Skeletal muscle satellite cell (primary cell): ENCODE results near the gene PRAC2.
"Not testable (repeated sequence)": the region's sequence is repeated elsewhere in the genome, so short reads cannot be mapped to it uniquely, and the experiment has no call there.

Source experiments
- H3K27me3 ChIP-seq: 2 replicates; pipeline ENCODE4 v1.7.0; 2013; ENCODE audit warnings: low read length; ENCODE audit not compliant: control insufficient read depth, insufficient read depth
- H3K36me3 ChIP-seq: 2 replicates; pipeline ENCODE4 v1.7.0; 2013; ENCODE audit warnings: mild to moderate bottlenecking, control low read depth, low read length; ENCODE audit not compliant: insufficient read depth
- H3K4me1 ChIP-seq: 2 replicates; pipeline ENCODE4 v1.7.0; 2013; ENCODE audit warnings: low read length; ENCODE audit not compliant: control insufficient read depth, insufficient read depth
- H3K4me2 ChIP-seq: 2 replicates; pipeline ENCODE4 v1.7.0; 2013; ENCODE audit warnings: mild to moderate bottlenecking, low read length
- H3K4me3 ChIP-seq: 2 replicates; pipeline ENCODE4 v1.7.0; 2013; ENCODE audit warnings: low read length
- H3K9ac ChIP-seq: 2 replicates; pipeline ENCODE4 v1.7.0; 2013; ENCODE audit warnings: mild to moderate bottlenecking, low read depth, low read length, moderate library complexity
- H3K9me3 ChIP-seq: replicated peaks from 2 replicates; pipeline ENCODE4 v1.7.0; 2013; ENCODE audit warnings: mild to moderate bottlenecking, control low read depth, low read length

PRAC2 gene

DNA sequence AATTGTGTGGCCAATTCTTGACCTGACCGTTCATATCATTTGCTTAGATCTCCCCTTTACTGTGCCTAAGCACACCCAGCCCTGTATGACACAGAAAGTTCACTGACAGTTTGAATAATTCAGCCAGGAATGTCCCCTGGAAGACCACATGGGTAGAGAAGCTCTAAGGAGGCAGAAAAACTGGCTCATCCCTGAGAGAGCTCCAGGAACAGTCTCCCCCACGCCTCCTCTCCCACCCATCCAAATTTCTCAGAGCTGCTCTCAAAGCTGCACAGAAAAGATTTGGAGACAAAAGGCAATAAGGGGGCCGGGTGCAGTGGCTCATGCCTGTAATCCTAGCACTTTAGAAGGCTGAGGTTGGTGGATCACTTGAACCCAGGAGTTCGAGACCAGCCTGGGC is 11.9 kb upstream of the PRAC2 start:
- no peak overlapping the region for H3K4me3 ChIP-seq
- H3K4me2 ChIP-seq: no peak overlapping the region
- peaks cover 72% of the 10 kb centered on the region for H3K27me3 ChIP-seq

DNA sequence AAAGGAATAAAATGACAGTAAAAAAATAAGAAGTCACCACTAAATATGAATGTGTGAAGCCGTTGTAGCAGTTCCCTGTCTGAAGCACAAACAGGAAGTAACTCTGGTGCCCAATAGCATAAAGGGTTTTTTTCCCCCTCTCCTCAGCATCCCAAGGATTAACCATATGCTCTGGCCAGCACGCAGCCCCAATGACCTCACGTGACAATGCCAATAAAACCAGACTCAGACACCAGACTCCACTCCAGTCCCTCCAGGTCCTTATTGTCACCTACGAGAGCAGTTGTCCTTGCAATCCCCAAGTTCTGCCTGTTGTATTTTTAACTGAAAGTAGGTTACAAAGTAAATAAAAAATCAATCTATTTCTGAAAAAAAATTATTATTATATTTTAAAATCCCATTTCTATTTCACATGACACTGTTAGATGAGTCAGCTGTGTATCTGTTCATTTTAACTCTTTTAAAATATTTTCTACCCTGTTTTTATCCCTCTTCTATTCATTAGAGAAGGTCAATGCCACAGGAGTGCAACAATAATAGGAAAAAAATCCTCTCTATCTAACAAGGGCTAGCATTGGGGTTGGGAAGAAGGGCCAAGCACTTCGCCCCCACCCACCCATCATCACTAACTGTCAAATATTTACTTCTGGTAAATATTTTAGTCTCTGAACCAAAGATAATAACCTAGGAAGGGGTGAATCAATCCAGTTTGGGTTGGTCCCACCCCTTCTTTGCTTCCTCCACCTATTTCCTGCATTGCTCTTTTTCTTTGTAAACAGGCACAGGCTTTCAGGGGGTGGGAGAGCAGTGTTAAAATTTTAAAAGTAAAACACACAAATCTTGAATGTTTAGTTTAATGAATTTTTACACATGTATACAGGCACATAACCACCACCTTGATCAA is 7.2 kb upstream of the PRAC2 start:
- no peak overlapping the region for H3K4me3 ChIP-seq
- no peaks in the 10 kb centered on the region for H3K36me3 ChIP-seq
- no peak overlapping the region for H3K4me2 ChIP-seq
- H3K27me3 ChIP-seq: peaks cover 79% of the 10 kb centered on the region
- H3K9ac ChIP-seq: no peak overlapping the region
- H3K4me1 ChIP-seq: no peaks in the 10 kb centered on the region
- no peaks in the 10 kb centered on the region for H3K9me3 ChIP-seq

More for the DNA sequence above, 11.9 kb upstream of the PRAC2 start:
- Histone ChIP-seq H3K4me1 (no peaks in the 10 kb centered on the region), H3K9me3 (no peaks in the 10 kb centered on the region), H3K9ac (no peak overlapping the region), H3K36me3 (no peaks in the 10 kb centered on the region)

DNA sequence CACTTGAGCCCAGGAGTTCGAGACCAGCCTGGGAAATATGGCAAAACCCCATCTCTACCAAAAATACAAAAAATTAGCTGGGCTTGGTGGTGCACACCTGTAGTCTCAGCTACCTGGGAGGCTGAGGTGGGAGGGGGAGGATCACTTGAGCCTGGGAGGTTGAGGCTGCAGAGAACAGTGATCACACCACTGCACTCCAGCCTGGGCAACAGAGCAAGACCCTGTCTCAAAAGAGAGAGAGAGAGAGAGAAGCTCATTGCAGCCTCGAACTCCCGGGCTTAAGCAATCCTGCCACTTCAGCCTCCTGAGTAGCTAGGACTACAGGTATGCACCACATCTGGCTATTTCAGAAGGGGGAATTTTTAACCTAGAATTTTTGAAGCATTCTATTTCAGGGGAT is 6.4 kb upstream of the PRAC2 start:
- H3K4me2 ChIP-seq, H3K9me3 ChIP-seq, H3K4me1 ChIP-seq, H3K36me3 ChIP-seq, H3K9ac ChIP-seq, H3K4me3 ChIP-seq: not testable (repeated sequence)
- peaks cover 78% of the 10 kb centered on the region for H3K27me3 ChIP-seq

DNA sequence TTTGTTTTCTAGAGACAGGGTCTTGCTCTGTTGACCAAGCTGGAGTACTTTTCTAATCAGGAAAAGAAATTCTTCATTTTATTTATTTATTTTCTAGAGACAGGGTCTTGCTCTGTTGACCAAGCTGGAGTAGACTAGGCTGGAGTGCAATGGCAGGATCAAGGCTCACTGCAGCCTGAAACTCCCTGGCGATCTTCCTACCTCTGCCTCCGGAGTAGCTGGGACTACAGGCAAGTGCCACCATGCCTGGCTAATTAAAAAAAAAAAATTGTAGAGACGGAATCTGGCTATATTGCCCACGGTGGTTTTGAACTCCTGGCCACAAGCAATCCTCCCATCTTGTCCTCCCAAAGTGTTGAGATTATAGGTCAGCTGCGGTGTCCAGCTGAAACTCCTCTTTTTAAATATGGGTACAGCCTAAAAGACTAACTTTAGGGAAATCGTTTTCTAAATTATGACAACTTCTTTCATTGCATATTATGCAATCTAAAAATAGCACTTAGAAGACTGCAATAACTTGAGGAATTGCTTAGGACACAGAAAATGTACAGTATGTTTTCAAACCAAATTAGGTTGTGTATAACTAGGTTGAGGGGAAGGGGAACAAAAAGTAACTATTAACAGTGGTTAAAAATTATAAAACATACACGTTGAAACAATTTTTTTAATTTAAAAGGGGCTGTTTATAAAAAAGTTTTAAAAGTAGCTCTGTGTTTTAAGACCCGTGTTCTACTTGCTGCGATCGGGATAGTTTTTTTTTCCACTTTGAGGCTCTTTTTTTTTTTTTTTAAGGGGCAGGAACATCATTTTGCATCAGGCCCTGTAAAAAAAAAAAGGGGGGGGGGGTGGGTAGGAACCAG is 5.4 kb upstream of the PRAC2 start:
- Histone ChIP-seq H3K4me1 (no peaks in the 10 kb centered on the region), H3K4me2 (no peak overlapping the region), H3K27me3 (peaks cover 81% of the 10 kb centered on the region), H3K4me3 (no peak overlapping the region), H3K9ac (no peak overlapping the region), H3K9me3 (no peaks in the 10 kb centered on the region), H3K36me3 (no peaks in the 10 kb centered on the region)

DNA sequence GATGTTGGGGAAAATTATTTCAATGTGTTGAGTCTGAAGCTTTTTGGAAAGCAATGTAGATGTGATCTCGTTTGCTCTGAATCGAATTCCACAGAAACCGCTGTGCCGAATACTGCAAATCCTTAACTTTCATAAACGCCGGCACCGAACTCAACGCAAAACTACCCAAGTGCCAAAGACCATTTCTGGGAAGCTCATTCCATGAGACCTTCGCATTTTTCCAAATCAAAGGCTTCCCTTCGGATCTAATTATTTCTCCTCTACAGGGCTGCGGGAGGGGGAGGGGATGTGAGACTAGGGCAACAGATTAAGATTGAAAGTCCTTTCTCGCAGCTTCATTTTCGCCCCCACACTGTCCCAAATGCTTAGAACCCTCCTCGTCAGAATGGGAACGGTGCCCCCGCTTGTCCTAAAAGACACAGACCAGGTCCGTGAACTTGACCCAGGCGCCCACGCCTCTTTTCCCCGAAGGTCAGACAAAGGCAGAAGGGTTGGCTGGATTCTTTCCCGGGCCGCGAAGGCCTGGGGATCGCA is 4.7 kb upstream of the PRAC2 start:
- Histone ChIP-seq H3K36me3 (no peaks in the 10 kb centered on the region), H3K27me3 (peaks cover 84% of the 10 kb centered on the region), H3K4me3 (no peak overlapping the region), H3K4me2 (no peak overlapping the region), H3K4me1 (no peaks in the 10 kb centered on the region), H3K9ac (no peak overlapping the region), H3K9me3 (no peaks in the 10 kb centered on the region)

DNA sequence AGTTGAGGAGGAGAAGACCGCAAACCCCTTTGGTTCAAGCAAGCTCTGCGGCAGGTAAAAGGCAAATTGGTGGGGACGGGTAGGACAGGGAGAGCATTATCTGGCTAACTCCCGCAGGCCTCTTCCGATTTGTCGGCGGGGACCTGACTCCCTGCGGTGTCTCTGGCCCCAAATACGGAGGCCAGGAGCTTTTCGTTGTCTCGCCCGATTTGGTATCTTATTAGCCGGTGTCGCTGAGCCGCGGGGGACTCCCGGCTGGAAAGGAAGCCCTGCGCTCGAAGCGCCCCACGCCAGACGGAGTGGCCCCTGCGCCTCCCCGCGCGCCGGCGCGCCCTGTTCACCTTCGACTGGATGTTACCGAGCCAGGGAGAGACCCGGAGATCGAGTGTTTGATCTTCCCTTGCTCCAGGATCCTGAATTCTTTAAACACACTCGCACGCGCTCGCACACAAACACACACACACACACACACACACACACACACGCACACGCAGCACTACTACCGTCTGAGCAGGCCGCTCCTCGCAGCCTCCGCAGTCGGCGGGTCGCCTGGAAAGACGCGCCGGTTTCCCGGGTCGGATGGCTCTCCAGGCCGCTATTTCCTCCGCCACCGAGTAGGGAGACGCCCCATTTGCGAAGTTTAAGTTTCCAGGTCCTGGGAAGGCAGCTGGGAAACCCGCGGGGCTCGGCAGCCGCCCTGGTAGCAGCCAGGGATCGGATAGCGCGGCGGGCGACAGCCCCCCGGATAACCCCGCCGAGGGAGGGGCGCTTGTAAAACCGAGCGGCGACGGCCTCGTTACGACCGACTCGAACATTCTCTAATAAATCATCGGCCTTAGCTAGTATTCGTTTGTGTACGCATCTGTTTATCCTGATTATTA is 4.0 kb upstream of the PRAC2 start:
- H3K9me3 ChIP-seq: no peaks in the 10 kb centered on the region
- H3K9ac ChIP-seq: no peak overlapping the region
- no peaks in the 10 kb centered on the region for H3K4me1 ChIP-seq
- H3K36me3 ChIP-seq: no peaks in the 10 kb centered on the region
- no peak overlapping the region for H3K4me3 ChIP-seq
- peaks cover 85% of the 10 kb centered on the region for H3K27me3 ChIP-seq
- peak overlapping the region; percentile 6 for H3K4me2 ChIP-seq

DNA sequence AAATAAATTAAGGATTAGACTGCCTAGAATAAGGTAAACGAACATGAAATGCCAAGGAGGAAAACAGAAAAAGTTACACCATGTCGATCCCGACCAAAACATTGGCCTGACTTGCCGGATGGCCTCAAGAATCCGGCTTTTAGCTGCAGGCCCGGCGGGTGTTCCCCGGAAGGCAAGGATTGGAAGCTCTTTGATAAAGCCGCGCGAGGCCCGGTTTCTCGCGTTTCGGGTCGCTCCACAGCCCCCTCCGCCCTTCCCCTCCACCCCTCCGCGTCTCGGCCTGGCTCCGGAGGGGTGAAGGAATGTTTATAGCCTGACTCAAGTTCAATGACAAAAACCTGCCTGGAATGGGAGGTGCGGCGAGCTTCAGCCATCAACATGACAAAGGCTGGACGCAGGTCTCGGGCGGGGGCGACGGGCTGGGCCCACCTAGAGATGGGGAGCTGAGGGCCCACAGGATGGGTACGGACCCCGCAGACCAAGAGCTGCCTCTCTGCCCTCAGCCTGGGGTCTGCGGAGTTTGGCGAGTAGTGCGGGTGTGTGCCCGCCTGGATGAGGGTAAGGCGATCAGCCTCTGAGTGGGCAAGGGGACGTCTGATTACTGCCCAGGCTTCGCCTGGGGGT is 3.2 kb upstream of the PRAC2 start:
- H3K36me3 ChIP-seq: no peaks in the 10 kb centered on the region
- H3K4me1 ChIP-seq: no peaks in the 10 kb centered on the region
- no peak overlapping the region for H3K9ac ChIP-seq
- H3K9me3 ChIP-seq: no peaks in the 10 kb centered on the region
- no peak overlapping the region for H3K4me3 ChIP-seq
- no peak overlapping the region for H3K4me2 ChIP-seq
- peaks cover 92% of the 10 kb centered on the region for H3K27me3 ChIP-seq

DNA sequence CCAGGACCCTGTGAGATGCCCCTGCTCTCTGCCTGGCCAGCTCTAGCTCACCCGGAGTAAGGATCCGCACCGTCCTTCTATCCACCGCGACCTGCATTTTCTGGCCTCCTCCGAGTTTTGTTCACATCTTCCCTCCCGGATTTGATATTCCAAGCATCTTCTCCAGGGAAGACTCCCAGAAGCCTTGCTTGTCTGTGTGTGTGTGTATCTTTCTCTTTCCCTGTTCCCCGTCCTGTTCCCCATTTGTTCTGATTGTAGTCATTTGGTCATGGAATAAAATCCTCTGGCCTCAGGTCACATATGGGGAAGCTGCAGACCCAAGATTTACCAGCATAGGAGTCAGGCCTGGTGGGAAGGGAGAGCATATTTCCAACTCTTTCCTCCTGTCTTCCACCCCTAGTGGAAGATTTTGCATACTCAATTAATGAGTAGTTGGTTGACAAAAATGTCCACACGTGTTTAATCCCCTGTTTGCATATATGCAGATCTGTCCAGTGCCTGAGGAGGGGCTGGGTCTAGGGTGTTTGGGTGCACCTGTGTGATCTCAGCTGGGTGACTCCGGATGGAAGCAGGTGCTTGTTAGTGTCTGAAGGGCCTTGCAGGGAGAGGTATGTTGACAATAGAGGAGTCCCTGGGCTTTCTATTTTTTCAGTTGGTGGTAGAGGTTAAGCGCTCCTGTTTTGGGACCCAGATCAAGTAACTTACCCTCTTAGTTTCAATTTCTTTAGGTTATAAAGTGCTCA is 2.5 kb upstream of the PRAC2 start:
- H3K4me1 ChIP-seq: no peaks in the 10 kb centered on the region

DNA sequence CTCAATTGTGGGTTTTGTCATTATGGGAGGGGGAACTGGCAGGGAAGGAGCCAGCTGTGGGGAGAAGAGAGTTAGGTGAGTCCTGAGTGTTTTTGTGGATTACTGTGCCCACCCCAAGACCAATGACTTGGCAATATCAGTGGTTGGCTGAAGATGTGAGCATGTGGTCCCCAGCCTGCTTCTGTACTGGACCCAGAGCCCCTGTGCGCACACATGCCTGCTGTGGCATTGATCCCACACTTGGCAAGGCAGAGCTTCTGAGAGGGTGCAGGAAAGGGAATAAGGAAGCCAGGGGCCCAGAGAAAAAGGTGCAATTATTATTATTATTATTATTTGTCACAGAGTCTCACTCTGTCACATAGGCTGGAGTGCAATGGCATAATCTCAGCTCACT is 2.0 kb upstream of the PRAC2 start:
- H3K4me2 ChIP-seq: no peak overlapping the region
- no peak overlapping the region for H3K4me3 ChIP-seq
- H3K9ac ChIP-seq: no peak overlapping the region
- H3K9me3 ChIP-seq: no peaks in the 10 kb centered on the region
- peaks cover 97% of the 10 kb centered on the region for H3K27me3 ChIP-seq
- H3K4me1 ChIP-seq: no peaks in the 10 kb centered on the region
- H3K36me3 ChIP-seq: no peaks in the 10 kb centered on the region

More for the DNA sequence above, 2.5 kb upstream of the PRAC2 start:
- Histone ChIP-seq H3K9ac (no peak overlapping the region), H3K9me3 (no peaks in the 10 kb centered on the region), H3K4me2 (no peak overlapping the region), H3K4me3 (no peak overlapping the region), H3K27me3 (peaks cover 96% of the 10 kb centered on the region), H3K36me3 (no peaks in the 10 kb centered on the region)

DNA sequence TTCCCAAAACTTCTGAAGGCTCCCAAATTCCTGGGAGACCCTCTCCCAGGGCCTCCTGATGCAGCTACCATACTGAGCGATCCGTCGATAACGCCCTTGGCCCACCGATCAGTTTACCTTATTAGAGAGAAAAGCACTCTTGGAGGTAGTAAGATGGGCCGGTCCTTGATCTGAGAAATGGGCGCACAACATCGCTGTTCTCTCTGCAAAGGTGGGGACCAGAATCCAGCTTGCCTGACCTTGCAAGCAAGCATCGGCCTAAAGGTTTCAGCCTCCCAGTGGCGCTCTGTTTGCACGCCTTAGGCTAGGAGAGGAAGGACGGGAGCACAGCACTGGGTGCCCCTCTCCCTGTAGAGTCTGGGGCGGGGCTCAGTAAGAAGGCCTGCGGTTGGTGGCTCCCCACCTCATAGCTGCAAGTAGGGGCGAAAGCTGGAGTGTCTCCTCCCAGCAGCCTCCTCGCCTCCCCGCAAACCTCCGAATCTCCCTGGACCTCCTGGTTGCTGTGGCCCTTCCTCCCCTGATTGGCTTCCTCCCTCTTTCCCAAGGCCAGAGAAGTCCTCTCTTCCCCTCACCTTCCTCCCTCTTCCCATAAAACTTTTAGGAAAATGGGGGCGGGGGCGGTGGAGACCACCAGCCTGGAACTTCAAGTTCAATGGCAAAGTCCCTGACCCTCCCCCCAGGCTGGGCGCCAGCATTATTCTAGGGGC is 631 bp upstream of the PRAC2 start, which contains the start of gene PRAC1:
PRAC1 (minus strand) TSS at position 318 of the 707 bp plus-strand sequence; CDS start at position 192, 126 bp downstream.
- H3K9me3 ChIP-seq: no peaks in the 10 kb centered on the region
- no peak within 1 kb of the TSS for H3K4me3 ChIP-seq
- no peak within 1 kb of the TSS for H3K4me2 ChIP-seq
- no peaks in the 10 kb centered on the region for H3K4me1 ChIP-seq
- H3K36me3 ChIP-seq: no peaks in the 10 kb centered on the region
- H3K27me3 ChIP-seq: peaks cover 97% of the 10 kb centered on the region
- no peak within 1 kb of the TSS for H3K9ac ChIP-seq
